ENCODE results near the gene MYO5B. TPM values are rescaled to one million over a fixed set of nuclear protein-coding genes. Genes with fewer than 3 reads are reported as not detected.

MYO5B gene
- total RNA-seq, 1 experiment from 2014 or later, result 32.1 TPM

- Histone ChIP-seq H3K36me3 (ENCODE audit: control insufficient read depth in 1 of 2, insufficient read depth in 2 of 2, low read length in 2 of 2) (no peaks in the 10 kb centered on the region), H3K4me1 (ENCODE audit: control insufficient read depth in 1 of 2, insufficient read depth in 2 of 2, low read length in 2 of 2) (peaks cover 0 to 15% of the 10 kb centered on the region in 2 experiments; a peak in 1 of 4 replicates), H3K9me3 (ENCODE audit: control insufficient read depth in 1 of 2, insufficient read depth in 1 of 2, low read depth in 1 of 2, low read length in 2 of 2) (no peaks in the 10 kb centered on the region), H2AFZ (ENCODE audit: low read depth, low read length, poor library complexity, severe bottlenecking) (no peak overlapping the region), H3K9me2 (ENCODE audit: insufficient read depth) (no peaks in the 10 kb centered on the region), H3K27me3 (ENCODE audit: insufficient read depth, low read length) (no peaks in the 10 kb centered on the region), H3K4me2 (ENCODE audit: low read length) (no peak overlapping the region), H3K4me3 (replicated peaks in 1 of 2; ENCODE audit: low read depth in 1 of 2, low read length in 2 of 2) (no peak overlapping the region), H3K27ac (ENCODE audit: low read depth, low read length) (no peak overlapping the region), H3K9ac (ENCODE audit: low read length) (no peak overlapping the region), H4K20me1 (ENCODE audit: insufficient read depth) (no peaks in the 10 kb centered on the region; the same call in 1 of the 2 replicates), H3K79me2 (ENCODE audit: insufficient read depth, low read length) (no peaks in the 10 kb centered on the region)
- no TSS peak for BruUV-seq (replicated peaks)
- TF ChIP-seq SRF (IDR thresholded peaks at IDR 0.05; ENCODE audit: low read depth), result no peak
- no peak for TF ChIP-seq SP1 (IDR thresholded peaks at IDR 0.05; ENCODE audit: low read depth)
- no peak for TF ChIP-seq CBX3 (IDR thresholded peaks at IDR 0.05; ENCODE audit: low read depth)
- no peak for TF ChIP-seq YY1 (IDR thresholded peaks at IDR 0.05; ENCODE audit: extremely low read depth, insufficient replicate concordance, low read depth, low read length)
- no peak for TF ChIP-seq CEBPB (IDR thresholded peaks at IDR 0.05; ENCODE audit: low read depth)
- TF ChIP-seq ATF3 (IDR thresholded peaks at IDR 0.05), result no peak
- TF ChIP-seq POLR2A (IDR thresholded peaks at IDR 0.05; ENCODE audit: borderline replicate concordance, extremely low read depth, insufficient read depth, insufficient read length), result no peak
- TF ChIP-seq ZFX (IDR thresholded peaks at IDR 0.05), result no peak
- ATAC-seq (no peak), DNase-seq (ENCODE audit: low read depth, low spot score) (no peak)
- RAD21 ChIA-PET (ENCODE audit: low non-redundant PET in 1 of 2, low total read pairs in 2 of 2, uncharacterized antibody in 2 of 2, unreplicated experiment in 2 of 2), result no interaction called here
- CTCF ChIA-PET, result no interaction called here
- POLR2A ChIA-PET, result no interaction called here
- intact Hi-C loops (cut with micrococcal nuclease), result no loop called here
Observed at GRCh38 chr18:50091509-50092244, 103.3 kb downstream of the MYO5B start.

- POLR2A ChIA-PET, result no interaction called here
Observed at GRCh38 chr18:50090370-50091312, 104.3 kb downstream of the MYO5B start.

More at GRCh38 chr18:50090370-50091312, 104.3 kb downstream of the MYO5B start:
- Histone ChIP-seq H3K27me3 (ENCODE audit: insufficient read depth, low read length) (no peaks in the 10 kb centered on the region), H2AFZ (ENCODE audit: low read depth, low read length, poor library complexity, severe bottlenecking) (no peak overlapping the region), H3K9me2 (ENCODE audit: insufficient read depth) (no peaks in the 10 kb centered on the region), H3K4me2 (ENCODE audit: low read length) (no peak overlapping the region), H3K36me3 (ENCODE audit: control insufficient read depth in 1 of 2, insufficient read depth in 2 of 2, low read length in 2 of 2) (no peaks in the 10 kb centered on the region), H3K4me3 (replicated peaks in 1 of 2; ENCODE audit: low read depth in 1 of 2, low read length in 2 of 2) (no peak overlapping the region), H4K20me1 (ENCODE audit: insufficient read depth) (no peaks in the 10 kb centered on the region; the same call in 1 of the 2 replicates), H3K79me2 (ENCODE audit: insufficient read depth, low read length) (no peaks in the 10 kb centered on the region), H3K9ac (ENCODE audit: low read length) (no peak overlapping the region), H3K4me1 (ENCODE audit: control insufficient read depth in 1 of 2, insufficient read depth in 2 of 2, low read length in 2 of 2) (peaks cover 0 to 15% of the 10 kb centered on the region in 2 experiments; a peak in 1 of 4 replicates), H3K9me3 (ENCODE audit: control insufficient read depth in 1 of 2, insufficient read depth in 1 of 2, low read depth in 1 of 2, low read length in 2 of 2) (no peaks in the 10 kb centered on the region), H3K27ac (ENCODE audit: low read depth, low read length) (no peak overlapping the region)
- intact Hi-C loops (cut with micrococcal nuclease), result no loop called here
- BruUV-seq (replicated peaks), result no TSS peak
- CTCF ChIA-PET, result no interaction called here
- RAD21 ChIA-PET (ENCODE audit: low non-redundant PET in 1 of 2, low total read pairs in 2 of 2, uncharacterized antibody in 2 of 2, unreplicated experiment in 2 of 2), result no interaction called here
- ATAC-seq (no peak), DNase-seq (ENCODE audit: low read depth, low spot score) (no peak)
- TF ChIP-seq CTCF (IDR thresholded peaks at IDR 0.05 in 2 of 3, conservative IDR thresholded peaks at IDR 0.05 in 1 of 3; ENCODE audit: borderline replicate concordance in 1 of 3, insufficient read depth in 1 of 3, low read depth in 2 of 3, low read length in 2 of 3), result 0 out of 6 replicates have a peak, but pooled peaks of 1 of the 3 experiments have one; percentile 5
- TF ChIP-seq ELF1 (IDR thresholded peaks at IDR 0.05; ENCODE audit: borderline replicate concordance, low read depth), result no peak
- no peak for TF ChIP-seq ATF3 (IDR thresholded peaks at IDR 0.05)
- TF ChIP-seq TCF7L2 (IDR thresholded peaks at IDR 0.05; ENCODE audit: borderline replicate concordance, extremely low read depth, insufficient read depth, insufficient read length), result no peak
